Activated CD8-positive, alpha-beta memory T cell treated with anti-CD3 and anti-CD28 coated beads, Interleukin-2, amount 50 U/mL, for 1 hour (primary cell): ENCODE data around the gene TMEM87A.
"Not testable (repeated sequence)": the region's sequence is repeated elsewhere in the genome, so short reads cannot be mapped to it uniquely, and the experiment has no call there.

Experiments used
- DNase-seq: peaks from one replicate; pipeline ENCODE4 v3.0.0-alpha.2; 2020; ENCODE audit errors: extremely low read depth

TMEM87A gene

DNA sequence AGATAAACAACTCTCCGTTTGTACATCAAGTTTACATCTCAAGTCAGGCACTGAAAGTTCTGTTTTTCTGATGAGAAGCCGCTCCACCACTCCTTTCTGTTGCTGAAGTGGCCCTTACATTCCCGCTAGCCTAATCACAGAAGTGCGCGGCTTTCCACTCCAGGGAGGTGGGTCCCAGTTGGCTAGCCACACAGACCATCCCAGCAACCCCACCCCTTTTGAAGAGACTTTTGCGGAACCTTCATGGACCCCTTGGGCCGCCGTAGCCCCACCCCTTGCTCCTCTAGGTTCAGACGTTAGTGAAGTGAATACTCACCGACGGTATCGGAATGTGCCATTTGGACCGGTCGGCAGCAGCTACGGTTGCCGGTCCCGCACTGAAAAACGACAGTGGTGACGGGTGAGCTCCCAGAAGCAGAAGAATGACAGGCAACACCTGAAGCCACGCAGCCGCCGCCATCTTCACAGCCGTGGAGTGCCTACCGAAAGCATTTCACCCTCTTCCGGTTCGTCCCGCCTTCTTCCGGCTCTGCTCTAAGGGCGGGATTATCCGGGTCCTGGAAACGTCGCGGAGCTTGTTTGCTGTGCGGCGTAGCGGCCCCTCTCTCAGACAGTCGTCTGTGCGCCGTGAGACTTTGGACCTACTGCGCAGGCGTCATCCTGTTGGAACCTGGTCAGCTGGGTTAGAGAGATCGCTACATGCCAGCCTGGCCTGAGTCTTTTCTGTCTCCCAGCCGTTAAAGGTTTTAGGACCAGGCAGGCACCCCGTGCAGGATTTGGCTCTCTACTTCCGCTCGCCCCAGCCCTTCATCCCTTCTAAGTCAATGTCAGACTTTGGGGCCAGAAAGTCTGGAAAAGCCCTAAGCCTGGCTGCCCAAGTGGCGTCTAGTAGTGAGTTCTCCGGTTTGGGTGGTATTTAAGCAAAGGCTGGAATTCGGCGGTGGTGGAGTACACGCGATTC, at the start of gene TMEM87A, which contains the start of gene GANC:
Gene TMEM87A, minus strand, starts transcription at position 495 of the 961 bp plus-strand sequence. Its CDS starts 35 bp downstream, at position 460.
Gene GANC, plus strand, starts transcription at position 263 of the 961 bp plus-strand sequence. CDS start 1,281 bp downstream, outside the sequence.
- DNase-seq = peak; percentile 90

DNA sequence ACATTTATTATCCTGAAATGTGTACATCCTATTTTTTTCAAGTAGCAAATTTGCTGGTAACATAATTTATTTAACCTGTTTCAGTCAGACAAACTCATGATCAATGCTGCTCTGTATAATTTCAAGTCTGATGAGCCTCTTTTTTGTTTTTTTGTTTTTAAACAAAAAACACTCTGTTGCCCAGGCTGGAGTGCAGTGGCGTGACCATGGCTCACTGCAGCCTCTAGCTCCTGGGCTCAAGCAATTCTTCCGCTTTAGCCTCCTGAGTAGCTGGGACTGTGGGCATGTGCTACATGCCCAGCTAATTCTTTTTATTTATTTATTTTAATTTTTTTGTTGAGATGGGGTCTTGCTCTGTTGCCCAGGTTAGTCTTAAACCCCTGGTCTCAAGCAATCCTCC, 46.0 kb upstream of the TMEM87A start:
- no peak for DNase-seq

DNA sequence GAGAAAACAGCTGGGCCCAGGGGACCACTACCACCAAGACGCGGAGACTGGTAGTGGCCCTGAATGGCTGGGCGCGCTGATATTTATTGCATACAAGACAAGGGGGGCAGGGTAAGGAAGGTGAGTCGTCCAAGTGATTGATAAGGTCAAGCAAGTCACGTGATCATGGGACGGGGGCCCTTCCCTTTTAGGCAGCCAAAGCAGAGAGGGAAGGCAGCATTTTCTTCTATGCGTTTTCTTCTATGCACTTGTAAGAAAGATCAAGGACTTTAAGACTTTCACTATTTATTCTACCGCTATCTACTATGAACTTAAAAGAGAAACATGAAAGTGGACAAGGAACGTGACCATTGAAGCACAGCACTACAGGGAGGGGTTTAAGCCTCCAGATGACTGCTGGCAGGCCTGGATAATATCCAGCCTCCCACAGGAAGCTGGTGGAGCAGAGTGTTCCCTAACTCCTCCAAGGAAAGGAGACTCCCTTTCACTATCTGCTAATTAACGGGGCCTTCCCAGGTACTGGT, 43.1 kb upstream of the TMEM87A start:
- DNase-seq = not testable (repeated sequence)

DNA sequence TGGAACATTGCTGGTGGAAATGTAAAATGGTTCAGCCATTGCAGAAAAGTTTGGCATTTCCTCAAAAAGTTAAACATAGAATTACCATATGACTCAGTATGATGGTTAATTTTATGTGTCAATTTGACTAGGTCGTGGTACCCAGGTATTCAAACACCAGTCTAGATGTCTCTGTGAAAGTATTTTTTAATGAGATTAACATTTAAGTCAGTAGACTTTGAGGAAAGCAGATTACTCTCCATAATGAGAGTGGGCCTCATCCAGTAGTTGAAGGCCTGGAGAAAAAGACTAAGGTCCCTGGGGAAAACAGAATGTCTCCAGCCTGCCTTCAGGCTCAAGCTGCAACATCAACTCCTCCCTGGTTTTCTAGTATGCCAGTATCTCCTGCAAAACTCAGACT, 42.3 kb upstream of the TMEM87A start:
- no peak for DNase-seq

GRCh38 chr15:42314818-42315217, 41.6 kb upstream of the TMEM87A start:
- no peak for DNase-seq

- DNase-seq = no peak
These were observed 40.2 kb upstream of the TMEM87A start for GRCh38 chr15:42313463-42313862.

GRCh38 chr15:42306681-42307080, 33.4 kb upstream of the TMEM87A start:
- no peak for DNase-seq

DNA sequence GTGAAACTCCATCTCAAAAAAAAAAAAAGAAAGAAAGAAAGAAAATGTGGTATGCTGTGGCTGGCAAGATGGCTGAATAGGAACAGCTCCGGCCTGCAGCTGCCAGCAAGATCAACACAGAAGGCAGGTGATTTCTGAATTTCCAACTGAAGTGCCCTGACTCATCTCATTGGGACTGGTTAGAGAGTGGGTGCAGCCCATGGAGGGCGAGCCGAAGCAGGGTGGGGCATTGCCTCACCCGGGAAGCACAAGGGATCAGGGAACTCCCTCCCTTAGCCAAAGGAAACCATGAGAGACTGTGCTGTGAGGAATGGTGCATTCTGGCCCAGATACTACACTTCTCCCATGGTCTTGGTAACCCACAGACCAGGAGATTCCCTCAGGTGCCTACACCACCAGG, 27.8 kb upstream of the TMEM87A start:
- not testable (repeated sequence) for DNase-seq

GRCh38 chr15:42289166-42289565, 15.9 kb upstream of the TMEM87A start:
- DNase-seq = no peak

DNA sequence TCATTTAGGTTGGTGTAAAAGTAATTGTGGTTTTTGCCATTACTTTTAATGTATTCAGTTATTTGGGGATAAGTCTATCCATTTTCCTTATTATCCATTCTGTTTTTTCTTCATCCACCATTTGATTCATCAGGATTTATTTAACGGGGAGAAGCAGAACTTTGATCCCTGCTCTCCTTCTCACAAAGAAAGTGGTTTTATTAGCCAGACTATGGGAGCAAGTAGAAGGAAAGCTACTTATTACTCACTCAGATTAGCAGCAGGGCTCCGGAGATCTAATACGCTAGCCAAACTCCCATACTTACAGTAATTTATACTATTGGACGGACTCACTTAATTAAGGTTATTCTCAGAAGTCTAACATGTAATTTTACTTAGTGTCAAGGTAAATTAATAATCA, 14.7 kb upstream of the TMEM87A start:
- DNase-seq = no peak

DNA sequence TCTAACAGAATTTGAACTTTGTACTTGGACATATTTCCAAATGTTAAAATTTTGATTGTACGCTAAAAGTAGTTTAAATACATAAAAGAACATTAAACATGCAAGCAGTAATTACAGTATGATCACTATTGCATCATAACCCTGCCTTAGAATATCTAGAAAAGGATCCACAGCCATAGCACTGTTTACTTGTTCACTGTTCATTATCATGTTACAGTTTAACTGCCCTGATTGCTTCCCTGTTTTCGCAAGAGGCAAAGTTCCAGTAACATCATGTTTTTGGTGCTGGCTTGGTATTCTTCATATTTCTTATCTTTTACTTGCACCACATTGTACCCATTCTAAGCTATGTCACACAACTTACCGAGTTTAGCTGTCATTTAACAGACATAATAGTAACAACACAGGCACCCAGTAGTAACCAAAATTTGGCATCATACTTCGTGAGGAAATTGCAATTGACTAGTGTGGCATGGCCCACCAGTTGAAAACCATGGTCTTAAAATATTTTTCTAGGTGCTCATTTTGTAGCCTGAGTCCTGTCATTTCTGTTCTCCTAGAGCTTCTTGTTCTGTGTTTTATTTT, 13.3 kb upstream of the TMEM87A start:
- DNase-seq = no peak

DNA sequence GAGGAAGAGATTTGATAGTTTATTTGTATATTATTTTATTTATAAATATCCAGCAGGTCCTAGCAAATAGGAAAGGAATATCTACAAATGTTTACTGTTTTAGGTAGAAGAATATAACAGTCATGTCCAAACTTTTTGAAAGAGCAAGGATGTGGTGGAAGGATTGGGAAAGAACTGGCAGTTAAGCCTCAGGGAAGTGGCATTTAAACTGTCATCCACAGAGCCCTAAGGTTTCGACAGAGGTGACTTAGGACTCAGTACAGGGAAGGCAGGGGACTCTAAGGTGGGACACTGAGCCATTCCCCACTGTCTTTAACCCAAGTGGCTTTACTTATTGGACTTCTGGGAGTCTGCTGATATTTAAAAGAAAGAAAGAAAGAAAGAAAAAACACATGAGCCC, 11.8 kb upstream of the TMEM87A start:
- DNase-seq = no peak

- DNase-seq = no peak
These were observed 11.3 kb upstream of the TMEM87A start for GRCh38 chr15:42284551-42284950.

DNA sequence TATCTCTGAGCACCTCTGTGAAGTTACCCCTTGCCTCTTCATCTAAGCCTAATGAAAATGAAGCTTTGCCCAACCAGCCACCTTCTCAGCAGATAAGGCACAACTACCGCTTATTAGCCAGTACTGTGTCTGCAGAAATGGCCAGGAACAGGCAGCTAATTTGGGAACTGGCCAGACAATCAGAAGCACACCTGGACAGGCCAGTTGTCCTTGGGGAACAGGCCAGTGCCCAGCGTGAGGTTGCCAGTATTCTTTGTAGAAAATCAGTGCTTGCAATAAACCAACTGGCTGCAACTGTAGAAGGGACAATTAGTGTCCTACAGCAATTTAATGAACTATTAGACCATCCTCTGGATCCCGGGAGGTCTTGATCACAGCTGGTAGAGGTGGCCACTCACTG, 10.4 kb upstream of the TMEM87A start:
- DNase-seq = no peak

GRCh38 chr15:42282926-42283325, 9.7 kb upstream of the TMEM87A start:
- no peak for DNase-seq

GRCh38 chr15:42282344-42282743, 9.1 kb upstream of the TMEM87A start:
- DNase-seq = no peak

- no peak for DNase-seq
These were observed 6.0 kb upstream of the TMEM87A start for GRCh38 chr15:42279234-42279723.

DNA sequence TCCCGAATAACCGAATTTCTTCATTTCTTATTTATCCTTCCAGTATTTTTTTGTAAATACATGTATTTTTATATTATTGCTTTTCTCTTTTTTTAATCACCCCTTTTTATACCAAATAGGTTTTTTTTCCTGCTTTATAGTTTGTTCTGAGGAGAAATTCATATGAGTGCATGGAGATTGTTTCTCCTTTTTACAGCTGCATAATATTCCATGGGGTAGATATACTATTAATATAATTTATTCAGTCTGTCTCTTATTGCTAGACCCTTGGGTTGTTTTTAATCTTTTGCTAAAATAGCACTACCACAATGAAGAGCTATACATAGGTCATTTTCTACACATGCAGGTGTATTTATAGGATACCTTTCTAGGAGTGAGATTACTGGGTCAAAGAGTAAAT, 3.5 kb upstream of the TMEM87A start:
- no peak for DNase-seq

GRCh38 chr15:42275780-42276391, 2.7 kb upstream of the TMEM87A start:
- DNase-seq = no peak

DNA sequence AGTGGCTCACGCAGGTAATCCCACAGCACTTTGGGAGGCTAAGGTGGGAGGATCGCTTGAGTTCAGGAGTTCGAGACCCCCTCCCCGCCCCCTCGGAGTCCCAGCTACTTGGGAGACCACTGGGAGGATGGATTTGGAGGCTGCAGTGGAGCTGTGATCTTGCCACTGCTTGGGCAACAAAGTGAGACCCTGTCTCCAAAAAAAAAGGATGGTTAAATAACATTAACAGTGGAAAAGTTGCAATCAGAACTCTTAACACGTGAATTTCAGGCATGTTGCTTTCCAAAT, 1.4 kb upstream of the TMEM87A start:
- no peak for DNase-seq

DNA sequence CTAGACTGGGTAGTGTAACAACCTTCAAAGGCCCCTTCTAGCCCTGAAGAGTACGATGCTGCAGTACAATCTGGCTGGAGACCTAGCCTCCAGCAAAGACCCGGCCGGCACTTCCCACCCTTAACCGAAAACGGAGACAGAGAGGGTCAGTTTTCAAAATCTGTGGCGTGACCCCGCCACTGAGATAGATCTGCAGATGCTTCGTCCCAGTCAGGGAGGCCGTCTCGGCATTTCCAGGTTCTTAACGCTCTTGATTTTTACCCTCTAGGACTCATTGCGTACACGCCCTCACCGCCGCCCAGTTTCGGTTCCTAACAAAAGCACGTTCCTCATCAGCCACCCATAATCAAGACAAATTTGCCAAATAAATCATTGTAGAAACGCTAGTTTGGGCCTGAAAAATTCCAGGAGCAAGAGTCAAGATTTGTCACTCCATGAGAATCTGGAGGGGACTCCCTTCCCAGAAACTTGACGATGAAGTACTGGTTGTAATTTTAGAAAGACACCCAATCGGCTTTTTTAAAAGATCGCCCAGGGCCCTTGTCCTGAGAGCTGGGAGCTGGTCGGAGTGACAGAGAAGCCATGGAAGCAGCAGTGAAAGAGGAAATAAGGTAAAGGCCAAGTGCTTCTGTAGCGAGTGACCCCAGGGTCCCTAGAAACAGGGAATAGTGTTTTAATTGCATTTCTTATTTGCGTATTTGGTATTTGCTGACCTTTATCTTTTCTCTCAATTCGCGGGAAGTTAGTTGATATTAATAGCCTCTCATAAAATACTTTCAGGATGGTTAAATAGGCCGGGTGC, 868 bp upstream of the TMEM87A start:
- no peak for DNase-seq

DNA sequence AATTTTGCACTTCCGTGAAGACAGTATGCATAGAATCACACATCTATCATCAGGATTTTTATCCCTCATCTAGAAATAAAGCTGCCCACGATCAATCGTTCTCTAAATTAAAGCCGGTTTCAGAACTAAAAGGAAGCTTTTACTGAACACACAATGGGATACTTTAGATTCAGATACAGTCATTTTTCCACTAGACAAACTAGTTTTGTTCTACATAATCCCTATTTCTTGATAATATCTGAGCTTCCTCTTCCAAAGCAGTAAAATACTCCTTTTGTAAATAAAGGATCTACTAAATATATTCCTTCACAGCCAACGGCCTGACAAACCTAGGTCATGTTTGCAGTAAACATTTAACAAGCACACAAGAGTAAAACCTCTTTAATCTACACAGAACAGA, 2.2 kb downstream of the TMEM87A start:
- DNase-seq = no peak
